HG03039 (cell line): ENCODE data around the gene NFE2L1.
A peak's percentile ranks its signal among the peaks of the same experiment; 100 is the strongest.
"Not testable (repeated sequence)": the region's sequence is repeated elsewhere in the genome, so short reads cannot be mapped to it uniquely, and the experiment has no call there.

ENCODE experiments used
- ATAC-seq: cut with Tn5 transposase; IDR thresholded peaks from one replicate; pipeline ENCODE4 v1.9.1; 2021; ENCODE audit warnings: mild to moderate bottlenecking, moderate library complexity; ENCODE audit not compliant: unreplicated experiment

The NFE2L1 gene

GRCh38 chr17:48047741-48048383 lies at the start of gene NFE2L1:
Gene NFE2L1 (plus strand): TSS chr17:48048359. CDS start chr17:48051119, 2,760 bp downstream.
- ATAC-seq = peak; percentile 85

DNA sequence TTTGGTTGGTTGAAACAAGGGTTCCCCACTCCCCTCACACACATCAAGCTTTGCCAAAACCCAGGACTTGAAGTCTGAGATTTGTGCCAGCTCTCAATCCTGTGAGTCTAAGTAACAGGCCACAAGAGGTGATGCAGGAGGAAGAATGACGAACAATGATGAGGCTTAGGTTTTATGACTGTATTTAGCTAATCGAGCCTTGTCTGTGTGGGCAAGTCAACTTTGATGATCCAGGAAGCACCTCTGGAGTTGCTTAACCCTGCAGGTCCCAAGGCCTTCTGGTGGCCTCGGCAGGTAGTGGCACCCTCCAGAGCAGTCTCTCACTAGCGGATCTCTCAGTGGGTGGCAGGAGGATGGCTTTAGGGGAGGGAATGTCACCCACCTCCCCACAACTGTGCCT lies 48.6 kb upstream of the NFE2L1 start:
- no peak for ATAC-seq

- ATAC-seq = no peak
Observed at GRCh38 chr17:48001197-48001596, 47.0 kb upstream of the NFE2L1 start.

DNA sequence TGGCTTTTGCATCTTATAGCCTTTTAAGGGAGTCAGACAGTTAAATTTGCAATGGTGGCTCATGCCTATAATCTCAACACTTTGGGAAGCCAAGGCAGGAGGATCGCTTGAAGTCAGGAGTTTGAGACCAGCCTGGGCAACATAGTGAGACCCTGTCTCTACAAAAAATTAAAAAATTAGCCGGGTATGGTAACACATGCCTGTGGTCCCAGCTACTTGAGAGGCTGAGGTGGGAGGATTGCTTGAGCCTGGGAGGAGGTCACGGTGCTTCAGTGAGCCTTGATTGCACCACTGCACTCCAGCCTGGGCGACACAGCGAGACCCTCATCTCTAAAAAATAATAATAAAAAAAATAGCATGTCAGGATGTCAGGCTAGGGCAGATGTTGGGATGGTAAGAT lies 46.5 kb upstream of the NFE2L1 start:
- ATAC-seq = not testable (repeated sequence)

GRCh38 chr17:48002266-48002915 lies 45.8 kb upstream of the NFE2L1 start:
- no peak for ATAC-seq

DNA sequence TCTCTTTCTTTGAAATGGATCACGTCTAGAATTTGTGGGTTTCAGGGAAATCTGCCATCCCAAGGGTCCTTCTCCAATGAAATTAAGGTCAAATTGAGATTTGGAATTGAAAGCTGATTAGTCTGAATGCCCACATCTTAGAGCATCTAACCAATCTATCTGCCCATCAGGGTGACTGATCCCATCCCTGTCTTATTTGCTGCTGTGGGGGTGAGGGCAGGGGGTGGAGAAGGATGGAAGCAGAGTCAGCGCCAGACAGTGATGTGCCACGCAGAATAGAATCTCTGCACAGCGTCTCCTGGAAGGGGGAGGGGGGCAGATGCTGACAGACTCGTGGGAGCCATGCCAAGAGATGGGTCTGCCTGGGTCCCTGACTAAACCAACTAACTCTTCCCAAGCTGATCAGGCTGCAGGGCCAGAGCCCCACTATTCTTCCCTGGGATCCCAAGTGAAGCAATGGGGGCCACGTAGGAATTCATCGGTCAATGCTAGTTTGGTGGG lies 45.2 kb upstream of the NFE2L1 start:
- no peak for ATAC-seq

GRCh38 chr17:48003417-48004151 lies 44.6 kb upstream of the NFE2L1 start:
- ATAC-seq = no peak

DNA sequence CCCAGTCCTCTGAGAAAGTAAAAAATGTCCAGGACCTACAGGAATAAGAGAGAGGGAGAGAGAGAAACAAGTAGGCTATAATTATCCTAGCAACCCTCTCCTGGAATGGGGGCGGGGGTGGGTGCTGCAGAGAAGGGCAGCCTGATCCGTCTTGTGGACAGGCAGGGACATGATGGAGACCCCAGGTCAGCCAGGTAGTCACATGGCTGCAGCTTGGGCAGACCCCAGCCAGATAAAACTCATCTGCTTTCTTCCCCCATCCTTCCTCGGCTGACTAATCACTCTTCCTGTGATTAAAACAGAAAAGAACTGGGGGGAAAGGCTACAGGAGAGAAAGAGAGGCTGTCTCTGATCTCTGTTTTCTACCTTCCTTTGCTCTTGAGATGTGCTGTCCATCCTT lies 43.2 kb upstream of the NFE2L1 start:
- no peak for ATAC-seq

- ATAC-seq = no peak
Observed at GRCh38 chr17:48006936-48007709, 41.0 kb upstream of the NFE2L1 start.

GRCh38 chr17:48010193-48010592 lies 38.0 kb upstream of the NFE2L1 start:
- ATAC-seq = no peak

- ATAC-seq = no peak
Observed at GRCh38 chr17:48011405-48012150, 36.6 kb upstream of the NFE2L1 start.

DNA sequence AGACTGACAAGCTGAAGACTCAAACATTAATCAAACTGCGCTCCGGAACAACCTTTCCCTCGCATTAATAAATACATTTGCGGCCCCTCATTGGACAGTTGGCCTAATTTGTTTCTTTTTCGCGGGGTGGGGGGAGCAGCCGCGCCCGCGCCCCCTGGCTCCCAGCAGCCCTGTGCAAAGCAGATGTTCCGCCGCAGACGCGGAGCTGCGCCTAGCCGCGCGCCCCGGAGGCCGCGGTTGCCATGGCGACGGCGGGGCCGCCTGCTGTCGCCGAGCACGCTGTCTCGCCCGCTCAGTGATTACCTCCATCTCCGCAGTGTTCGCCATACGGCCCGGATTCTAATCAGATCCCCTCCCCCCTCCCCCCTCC lies 36.0 kb upstream of the NFE2L1 start:
- ATAC-seq = no peak

- ATAC-seq = no peak
Observed at GRCh38 chr17:48012654-48013053, 35.5 kb upstream of the NFE2L1 start.

GRCh38 chr17:48013876-48014594 lies 34.1 kb upstream of the NFE2L1 start:
- no peak for ATAC-seq

DNA sequence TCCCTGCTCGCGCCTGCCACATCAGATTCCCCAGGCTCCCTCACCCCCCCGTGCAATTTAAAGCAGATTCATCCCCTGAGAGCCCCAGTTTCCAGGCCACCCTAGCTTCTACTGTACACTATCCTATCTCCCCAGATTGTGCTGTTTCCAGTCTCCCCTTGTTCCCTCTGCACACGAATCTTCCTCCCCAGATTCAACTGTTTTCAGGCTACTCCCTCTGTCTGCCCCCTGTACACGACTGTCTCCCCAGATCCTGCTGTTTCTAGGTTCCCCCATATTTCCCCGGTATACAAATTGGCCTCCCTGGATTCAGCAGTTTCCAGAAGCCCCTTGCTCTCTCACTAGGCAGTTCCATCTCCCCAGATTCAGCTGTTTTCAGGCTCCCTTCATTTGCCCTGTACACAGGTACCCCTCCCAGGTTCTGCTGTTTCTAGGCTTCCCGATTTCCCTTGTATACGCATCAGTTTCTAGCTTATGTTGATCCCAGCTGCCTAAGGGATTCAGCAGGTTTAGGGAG lies 33.5 kb upstream of the NFE2L1 start:
- ATAC-seq = no peak

GRCh38 chr17:48016112-48016511 lies 32.0 kb upstream of the NFE2L1 start:
- ATAC-seq = no peak

- ATAC-seq = not testable (repeated sequence)
Observed at GRCh38 chr17:48017817-48018158, 30.4 kb upstream of the NFE2L1 start.

- ATAC-seq = no peak
Observed at GRCh38 chr17:48021934-48022333, 26.2 kb upstream of the NFE2L1 start.

DNA sequence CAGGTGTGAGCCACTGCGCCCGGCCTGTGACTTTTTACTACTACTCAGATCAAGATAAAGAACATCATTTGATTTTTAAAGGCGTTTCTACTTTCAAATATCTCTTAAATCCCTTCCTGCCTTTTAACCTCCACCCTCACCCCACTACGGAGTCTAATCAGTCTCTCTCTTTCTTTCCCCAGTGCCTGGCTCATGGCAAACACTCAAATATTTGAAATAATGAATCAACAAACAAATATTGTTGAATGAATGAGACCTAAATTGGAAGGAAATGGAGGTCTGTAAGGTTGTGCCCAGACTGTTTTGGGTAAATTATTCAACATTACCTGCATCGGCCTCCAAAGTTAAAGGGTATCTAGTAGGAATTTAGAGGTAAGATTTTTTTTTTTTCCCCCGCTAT lies 25.3 kb upstream of the NFE2L1 start:
- no peak for ATAC-seq
